NB4 (cell line): Measurements from ENCODE around the gene MYO10.

Experiments used
- MYC ChIP-seq: IDR thresholded peaks from 2 replicates; pipeline ENCODE4 v1.6.1; 2011; ENCODE audit warnings: low read depth, low read length
- TF ChIP-seq, protein P1 (sequence below): IDR thresholded peaks from one replicate; pipeline ENCODE4 v1.5.1; 2012; ENCODE audit warnings: low read depth, low read length

DNA sequence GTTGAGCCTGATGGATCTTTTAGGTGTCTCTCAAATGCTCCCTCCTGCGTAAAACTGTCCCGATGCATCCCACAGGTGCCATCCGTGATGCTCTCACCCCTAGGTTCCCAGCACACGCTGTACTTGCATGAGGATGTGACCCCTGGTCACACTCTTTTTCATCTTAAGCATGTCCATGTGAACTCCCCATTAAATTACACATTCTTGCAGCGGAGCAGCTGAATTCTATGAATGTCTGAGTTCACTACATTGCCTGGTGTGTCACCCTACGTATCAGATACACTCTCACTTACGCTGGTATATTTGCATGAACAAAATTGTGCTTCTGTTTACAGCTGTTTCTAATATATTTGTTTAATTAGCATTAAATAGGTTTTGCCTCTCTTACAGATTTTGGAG, 214.0 kb downstream of the MYO10 start:
- TF ChIP-seq, protein P1, sequence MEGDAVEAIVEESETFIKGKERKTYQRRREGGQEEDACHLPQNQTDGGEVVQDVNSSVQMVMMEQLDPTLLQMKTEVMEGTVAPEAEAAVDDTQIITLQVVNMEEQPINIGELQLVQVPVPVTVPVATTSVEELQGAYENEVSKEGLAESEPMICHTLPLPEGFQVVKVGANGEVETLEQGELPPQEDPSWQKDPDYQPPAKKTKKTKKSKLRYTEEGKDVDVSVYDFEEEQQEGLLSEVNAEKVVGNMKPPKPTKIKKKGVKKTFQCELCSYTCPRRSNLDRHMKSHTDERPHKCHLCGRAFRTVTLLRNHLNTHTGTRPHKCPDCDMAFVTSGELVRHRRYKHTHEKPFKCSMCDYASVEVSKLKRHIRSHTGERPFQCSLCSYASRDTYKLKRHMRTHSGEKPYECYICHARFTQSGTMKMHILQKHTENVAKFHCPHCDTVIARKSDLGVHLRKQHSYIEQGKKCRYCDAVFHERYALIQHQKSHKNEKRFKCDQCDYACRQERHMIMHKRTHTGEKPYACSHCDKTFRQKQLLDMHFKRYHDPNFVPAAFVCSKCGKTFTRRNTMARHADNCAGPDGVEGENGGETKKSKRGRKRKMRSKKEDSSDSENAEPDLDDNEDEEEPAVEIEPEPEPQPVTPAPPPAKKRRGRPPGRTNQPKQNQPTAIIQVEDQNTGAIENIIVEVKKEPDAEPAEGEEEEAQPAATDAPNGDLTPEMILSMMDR: no peak
- no peak for TF ChIP-seq MYC
